ENCODE results near the gene DOCK9.
"Not testable (repeated sequence)": the region's sequence is repeated elsewhere in the genome, so short reads cannot be mapped to it uniquely, and the experiment has no call there.

The DOCK9 gene

GRCh38 chr13:98761126-98761985 is 216.5 kb downstream of the DOCK9 start:
- DNase-seq = peak; percentile 61

GRCh38 chr13:98755729-98756128 is 222.1 kb downstream of the DOCK9 start:
- DNase-seq = no peak

GRCh38 chr13:98755116-98755515 is 222.7 kb downstream of the DOCK9 start:
- DNase-seq = no peak

- DNase-seq = not testable (repeated sequence)
Observed at GRCh38 chr13:98754468-98754867, 223.4 kb downstream of the DOCK9 start.

- no peak for DNase-seq
Observed at GRCh38 chr13:98752467-98753290, 225.2 kb downstream of the DOCK9 start, which contains the start of gene SLC15A1. Gene SLC15A1, minus strand, starts transcription at chr13:98752672. Its CDS starts 74 bp downstream, at chr13:98752598.

GRCh38 chr13:98751861-98752466 is 225.9 kb downstream of the DOCK9 start:
- DNase-seq = no peak

- no peak for DNase-seq
Observed at GRCh38 chr13:98751367-98751782, 226.5 kb downstream of the DOCK9 start.

GRCh38 chr13:98749501-98749900 is 228.4 kb downstream of the DOCK9 start:
- peak; percentile 52 for DNase-seq

- peak; percentile 6 for DNase-seq
Observed at GRCh38 chr13:98746968-98747367, 230.9 kb downstream of the DOCK9 start.
